ENCODE data around the gene CCDC187.
A peak's percentile ranks its signal among the peaks of the same experiment; 100 is the strongest.

The CCDC187 gene

GRCh38 chr9:136222166-136222905, 81.6 kb downstream of the CCDC187 start:
- no peak for DNase-seq

GRCh38 chr9:136220017-136220729, 83.7 kb downstream of the CCDC187 start:
- peak; percentile 47 for DNase-seq

GRCh38 chr9:136219276-136219675, 84.6 kb downstream of the CCDC187 start:
- no peak for DNase-seq

- no peak for DNase-seq
Measured at GRCh38 chr9:136218673-136219072, 85.2 kb downstream of the CCDC187 start.

GRCh38 chr9:136218271-136218670, 85.6 kb downstream of the CCDC187 start:
- no peak for DNase-seq

- DNase-seq: no peak
Measured at GRCh38 chr9:136216541-136217244, 87.2 kb downstream of the CCDC187 start.

GRCh38 chr9:136213733-136214132, 90.2 kb downstream of the CCDC187 start:
- no peak for DNase-seq

GRCh38 chr9:136212345-136212950, 91.4 kb downstream of the CCDC187 start:
- no peak for DNase-seq

- DNase-seq: no peak
Measured at GRCh38 chr9:136211441-136212344, 92.2 kb downstream of the CCDC187 start.

GRCh38 chr9:136211006-136211405, 92.9 kb downstream of the CCDC187 start:
- no peak for DNase-seq

- no peak for DNase-seq
Measured at GRCh38 chr9:136210276-136210675, 93.6 kb downstream of the CCDC187 start.

GRCh38 chr9:136209786-136210185, 94.1 kb downstream of the CCDC187 start:
- no peak for DNase-seq

GRCh38 chr9:136209232-136209631, 94.7 kb downstream of the CCDC187 start:
- DNase-seq: no peak

GRCh38 chr9:136208675-136209074, 95.2 kb downstream of the CCDC187 start:
- DNase-seq: no peak

- no peak for DNase-seq
Measured at GRCh38 chr9:136207616-136208015, 96.3 kb downstream of the CCDC187 start.

GRCh38 chr9:136206602-136207275, 97.2 kb downstream of the CCDC187 start:
- peak; percentile 34 for DNase-seq

GRCh38 chr9:136205707-136205992, 98.2 kb downstream of the CCDC187 start:
- DNase-seq: no peak

- DNase-seq: peak; percentile 75
Measured at GRCh38 chr9:136204838-136205706, 98.8 kb downstream of the CCDC187 start, which contains the start of gene LHX3. LHX3 (minus strand) TSS chr9:136205128; CDS start chr9:136205012, 116 bp downstream.

GRCh38 chr9:136204145-136204805, 99.6 kb downstream of the CCDC187 start:
- DNase-seq: no peak
